HEK293 (cell line): ENCODE results near the gene SUSD2.
"Not testable (repeated sequence)": the region's sequence is repeated elsewhere in the genome, so short reads cannot be mapped to it uniquely, and the experiment has no call there.

ENCODE experiments used
- CTCF ChIA-PET: fragments of 350-600 bp; formaldehyde crosslinking; extraction: SDS; loops from one replicate; lab custom pipeline; 2021; ENCODE audit warnings: antibody characterized with exemption; lab: Yijun Ruan, JAX
- POLR2A ChIA-PET: fragments of 300-600 bp; formaldehyde crosslinking; extraction: SDS; loops from one replicate; lab custom pipeline; 2020; ENCODE audit warnings: antibody characterized with exemption, inconsistent platforms; lab: Yijun Ruan, JAX
- H3K27ac ChIP-seq: fragments of 200-500 bp; sonication (Bioruptor generic); 2 replicates; pipeline ENCODE4 v1.5.1; 2014; ENCODE audit warnings: low read depth, low read length, control low read depth, inconsistent platforms; ENCODE audit errors: extremely low read depth
- H3K36me3 ChIP-seq, 2 experiments: fragments of 200-500 bp in 1 of 2; sonication (Bioruptor generic) in 1 of 2; 1 replicate in 1 of 2; 2 replicates in 1 of 2; pipeline ENCODE4 v1.5.1; 2014 to 2017; ENCODE audit warnings: inconsistent platforms in 2 of 2, low read length in 2 of 2; ENCODE audit not compliant: control insufficient read depth in 2 of 2, insufficient read depth in 1 of 2
- H3K4me1 ChIP-seq: fragments of 200-500 bp; sonication (Bioruptor generic); 2 replicates; pipeline ENCODE4 v1.5.1; 2014; ENCODE audit warnings: mild to moderate bottlenecking, low read length, inconsistent platforms; ENCODE audit not compliant: control insufficient read depth, insufficient read depth
- H3K4me3 ChIP-seq: 2 replicates; pipeline ENCODE4 v1.5.1; 2011; ENCODE audit warnings: low read depth, mild to moderate bottlenecking, control low read depth, low read length, moderate library complexity
- H3K9me3 ChIP-seq: fragments of 200-500 bp; sonication (Bioruptor generic); 2 replicates; pipeline ENCODE4 v1.5.1; 2014; ENCODE audit warnings: low read depth, low read length, inconsistent platforms; ENCODE audit not compliant: control insufficient read depth, insufficient read depth
- ZNF121 ChIP-seq: fragments of 450-650 bp; formaldehyde crosslinking; IDR thresholded peaks from 2 replicates; pipeline ENCODE4 v1.5.1; 2016; ENCODE audit warnings: missing biosample characterization, missing genetic modification characterization

The SUSD2 gene

DNA sequence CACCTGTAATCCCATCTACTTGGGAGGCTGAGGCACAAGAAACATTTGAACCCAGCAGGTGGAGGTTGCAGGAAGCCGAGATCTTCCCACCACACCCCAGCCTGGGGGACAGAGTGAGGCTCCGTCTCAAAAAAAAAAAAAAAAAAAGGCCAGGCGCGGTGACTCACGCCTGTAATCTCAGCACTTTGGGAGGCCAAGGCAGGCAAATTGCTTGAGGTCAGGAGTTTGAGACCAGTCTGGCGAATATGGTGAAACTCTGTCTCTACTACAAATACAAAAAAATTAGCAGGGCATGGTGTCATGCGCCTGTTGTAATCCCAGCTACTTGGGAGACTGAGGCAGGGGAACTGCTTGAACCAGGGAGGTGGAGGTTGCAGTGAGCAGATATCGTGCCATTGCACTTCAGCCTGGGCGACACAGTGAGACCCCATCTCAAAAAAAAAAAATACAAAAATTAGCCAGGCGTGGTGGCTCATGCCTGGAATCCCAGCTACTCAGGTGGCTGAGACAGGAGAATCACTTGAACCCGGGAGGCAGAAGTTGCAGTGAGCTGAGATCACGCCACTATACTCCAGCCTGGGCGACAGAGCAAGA is 56.9 kb downstream of the SUSD2 start:
- CTCF ChIA-PET, result interaction anchor here (0.8 kb wide), 1 partner anchor 83 kb away, joined by 3 read pairs; no protein-coding TSS in a partner anchor
- H3K9me3 ChIP-seq, result not testable (repeated sequence)
- peak; percentile 69 for TF ChIP-seq ZNF121 (tag by site-specific recombination)
- TF ChIP-seq, all 188 proteins: peak for 1; not testable (repeated sequence) for 187
- H3K27ac ChIP-seq, H3K4me1 ChIP-seq, H3K4me3 ChIP-seq, H3K36me3 ChIP-seq, POLR2A ChIA-PET: not testable (repeated sequence)
